ENCODE data around the gene HAUS7.

HAUS7 gene

GRCh38 chrX:153477364-153477857, 7.0 kb upstream of the HAUS7 start:
- no peak for DNase-seq (ENCODE audit: low read depth in 2 of 2)

GRCh38 chrX:153476666-153477363, 6.4 kb upstream of the HAUS7 start:
- DNase-seq (ENCODE audit: low read depth in 2 of 2): no peak

GRCh38 chrX:153475751-153476281, 5.4 kb upstream of the HAUS7 start:
- no peak for DNase-seq (ENCODE audit: low read depth in 2 of 2)

GRCh38 chrX:153475271-153475670, 4.9 kb upstream of the HAUS7 start:
- no peak for DNase-seq (ENCODE audit: low read depth in 2 of 2)

- DNase-seq (ENCODE audit: low read depth in 2 of 2): peak in 1 of 2 donors; percentile 12
These were observed 4.3 kb upstream of the HAUS7 start for GRCh38 chrX:153474718-153475117.

GRCh38 chrX:153474266-153474665, 3.9 kb upstream of the HAUS7 start:
- DNase-seq (ENCODE audit: low read depth in 2 of 2): no peak

GRCh38 chrX:153473126-153473525, 2.8 kb upstream of the HAUS7 start:
- no peak for DNase-seq (ENCODE audit: low read depth in 2 of 2)

- DNase-seq (ENCODE audit: low read depth in 2 of 2): no peak
These were observed 1.4 kb upstream of the HAUS7 start for GRCh38 chrX:153471663-153472280.

GRCh38 chrX:153469811-153470410, 465 bp downstream of the HAUS7 start:
- peak; percentile 8 to 12 for DNase-seq (ENCODE audit: low read depth in 2 of 2)

- no peak for DNase-seq (ENCODE audit: low read depth in 2 of 2)
These were observed 2.3 kb downstream of the HAUS7 start for GRCh38 chrX:153468008-153468580.

- DNase-seq (ENCODE audit: low read depth in 2 of 2): no peak
These were observed 4.5 kb downstream of the HAUS7 start for GRCh38 chrX:153465691-153466380.

- DNase-seq (ENCODE audit: low read depth in 2 of 2): no peak
These were observed 6.3 kb downstream of the HAUS7 start for GRCh38 chrX:153464116-153464515.

GRCh38 chrX:153463556-153463955, 6.8 kb downstream of the HAUS7 start:
- no peak for DNase-seq (ENCODE audit: low read depth in 2 of 2)

- DNase-seq (ENCODE audit: low read depth in 2 of 2): no peak
These were observed 7.3 kb downstream of the HAUS7 start for GRCh38 chrX:153463031-153463430.

GRCh38 chrX:153462291-153462690, 8.1 kb downstream of the HAUS7 start:
- DNase-seq (ENCODE audit: low read depth in 2 of 2): no peak

- peak; percentile 13 to 19 for DNase-seq (ENCODE audit: low read depth in 2 of 2)
These were observed 9.6 kb downstream of the HAUS7 start for GRCh38 chrX:153460826-153461225.

- DNase-seq (ENCODE audit: low read depth in 2 of 2): no peak
These were observed 10.4 kb downstream of the HAUS7 start for GRCh38 chrX:153459986-153460385.

GRCh38 chrX:153458476-153458875, 11.9 kb downstream of the HAUS7 start:
- no peak for DNase-seq (ENCODE audit: low read depth in 2 of 2)

- DNase-seq (ENCODE audit: low read depth in 2 of 2): no peak
These were observed 12.4 kb downstream of the HAUS7 start for GRCh38 chrX:153457827-153458466.

- DNase-seq (ENCODE audit: low read depth in 2 of 2): no peak
These were observed 13.1 kb downstream of the HAUS7 start for GRCh38 chrX:153457136-153457825.

- no peak for DNase-seq (ENCODE audit: low read depth in 2 of 2)
These were observed 13.7 kb downstream of the HAUS7 start for GRCh38 chrX:153456704-153457103.
